Measurements from ENCODE around the gene HS3ST4. TPM values are rescaled to one million over a fixed set of nuclear protein-coding genes. Genes with fewer than 3 reads are reported as not detected.
A peak's percentile ranks its signal among the peaks of the same experiment; 100 is the strongest.

HS3ST4 gene
- total and polyA plus RNA-seq, 2 of the 8 experiments (the other 6 are each of a cell fraction or from before 2014, with no cell fraction given): 1.9 to 3.3 TPM

DNA sequence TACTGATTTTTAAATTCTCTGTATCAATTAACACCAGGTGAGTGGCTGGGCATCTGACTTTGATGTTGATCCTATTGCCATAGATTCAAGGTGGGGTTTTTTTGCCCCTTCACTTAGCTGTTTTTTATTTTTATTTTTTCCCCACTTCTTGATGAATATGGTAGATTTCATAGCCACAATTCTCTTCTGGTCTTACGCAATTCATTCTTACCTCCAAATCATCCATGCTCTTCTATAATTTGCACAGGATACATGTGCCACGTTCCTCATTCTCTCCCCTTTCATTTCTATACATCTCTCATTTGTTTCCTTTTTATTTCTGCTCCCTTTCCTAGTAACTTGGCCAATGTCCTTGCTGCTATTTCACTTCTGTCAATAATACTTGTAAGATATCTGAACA lies 14.9 kb upstream of the HS3ST4 start:
- Histone ChIP-seq H3K9ac (replicated peaks in 1 of 4; ENCODE audit: extremely low read depth in 1 of 4, low read depth in 3 of 4, low read length in 3 of 4) (no peak overlapping the region), H4K91ac (replicated peaks; ENCODE audit: insufficient read length, low read length) (no peak overlapping the region), H3K79me2 (ENCODE audit: control insufficient read depth in 1 of 2, insufficient read depth in 2 of 2, low read length in 2 of 2) (no peaks in the 10 kb centered on the region), H3K4me3 (ENCODE audit: extremely low read depth in 1 of 4, insufficient read depth in 2 of 4, low read depth in 3 of 4, low read length in 4 of 4) (no peak overlapping the region), H4K5ac (ENCODE audit: insufficient read length, low read depth, low read length) (no peak overlapping the region), H3K14ac (ENCODE audit: insufficient read length) (no peak overlapping the region), H2BK15ac (ENCODE audit: low read length) (no peak overlapping the region), H3K4me1 (replicated peaks in 1 of 4; ENCODE audit: control insufficient read depth in 3 of 4, insufficient read depth in 4 of 4, low read length in 3 of 4) (no peaks in the 10 kb centered on the region), H2AFZ (ENCODE audit: low read length) (no peak overlapping the region), H2BK20ac (ENCODE audit: low read length) (no peak overlapping the region), H3K27ac (ENCODE audit: low read depth, low read length) (no peak overlapping the region), H4K8ac (ENCODE audit: extremely low read depth, insufficient read depth, low read length) (no peak overlapping the region), H3K18ac (ENCODE audit: extremely low read depth, low read length) (no peak overlapping the region), H2BK120ac (replicated peaks; ENCODE audit: low read depth, low read length) (no peak overlapping the region), H3K27me3 (replicated peaks in 1 of 4; ENCODE audit: control insufficient read depth in 3 of 4, extremely low read depth in 1 of 4, insufficient read depth in 3 of 4, low read length in 3 of 4) (no peaks in the 10 kb centered on the region), H3K4me2 (ENCODE audit: insufficient read depth in 1 of 2, low read depth in 2 of 2, low read length in 2 of 2) (no peak overlapping the region), H3K4ac (replicated peaks; ENCODE audit: insufficient read length, low read depth, low read length) (no peak overlapping the region), H3K36me3 (ENCODE audit: control insufficient read depth in 2 of 4, insufficient read depth in 4 of 4, low read length in 3 of 4) (no peaks in the 10 kb centered on the region), H2BK12ac (ENCODE audit: low read depth, low read length) (no peak overlapping the region), H3K79me1 (ENCODE audit: low read depth, low read length) (no peaks in the 10 kb centered on the region), H4K20me1 (replicated peaks in 1 of 2; ENCODE audit: control insufficient read depth in 1 of 2, insufficient read depth in 2 of 2, low read length in 2 of 2) (no peaks in the 10 kb centered on the region), H3K9me3 (ENCODE audit: insufficient read depth in 2 of 2, low read depth in 1 of 2, low read length in 1 of 2) (no peaks in the 10 kb centered on the region), H3K23me2 (ENCODE audit: low read depth, low read length) (no peaks in the 10 kb centered on the region), H2BK5ac (ENCODE audit: low read depth, low read length) (no peak overlapping the region), H3K56ac (replicated peaks; ENCODE audit: insufficient read length, low read depth, low read length) (no peak overlapping the region), H3K23ac (ENCODE audit: insufficient read length) (no peak overlapping the region), H2AK5ac (ENCODE audit: low read depth, low read length) (no peak overlapping the region)
- DNase-seq (ENCODE audit: low read depth in 1 of 2, low spot score in 2 of 2) (no peak), FAIRE-seq (no peak)
- TF ChIP-seq CEBPB (IDR thresholded peaks at IDR 0.05; ENCODE audit: low read depth, low read length): peak; percentile 59; the same call in 1 of the 2 replicates
- TF ChIP-seq SIN3A (conservative IDR thresholded peaks at IDR 0.05 in 1 of 2, IDR thresholded peaks at IDR 0.05 in 1 of 2; ENCODE audit: low read depth in 1 of 2, low read length in 2 of 2): no peak
- TF ChIP-seq JUN (IDR thresholded peaks at IDR 0.05; ENCODE audit: low read depth, low read length): no peak
- 97% methylated on average over 2 of the region's 2 CpGs; no CpG with 5 or more reads in 1 of the 2 experiments for WGBS, 2 experiments (ENCODE audit: extremely low coverage in 1 of 2, insufficient coverage in 1 of 2, insufficient read length in 1 of 2, insufficient replicate concordance in 2 of 2, low coverage in 1 of 2, low lambda C conversion rate in 2 of 2, missing lambda C conversion rate in 1 of 2)
- CTCF ChIA-PET (ENCODE audit: partially characterized antibody): interaction anchor here (0.5 kb wide), 1 partner anchor 1965 kb away, joined by 3 read pairs; no protein-coding TSS in a partner anchor
- POLR2A ChIA-PET (ENCODE audit: partially characterized antibody): interaction anchor here (1.0 kb wide), 1 partner anchor 15 kb away, joined by 3 read pairs; the partner anchor contains the start of gene HS3ST4
